ENCODE measurements around the gene TEN1. TPM values are rescaled to one million over a fixed set of nuclear protein-coding genes. Genes with fewer than 3 reads are reported as not detected.

The TEN1 gene
- 14.0 TPM for polyA plus RNA-seq (2013, experiment 1 of 2)
- 12.0 TPM for polyA plus RNA-seq (2013, experiment 2 of 2)

- Histone ChIP-seq H3K27me3 (ENCODE audit: insufficient read depth, low read length) (no peaks in the 10 kb centered on the region), H3K4me1 (ENCODE audit: insufficient read depth, low read length) (peaks cover 25% of the 10 kb centered on the region), H3K27ac (ENCODE audit: low read depth, low read length) (peak within 1 kb of the TSS; percentile 98), H3K9me3 (ENCODE audit: insufficient read depth, low read depth, low read length) (no peaks in the 10 kb centered on the region), H3K36me3 (ENCODE audit: insufficient read depth, low read length) (peaks cover 8% of the 10 kb centered on the region), H3K4me3 (ENCODE audit: low read length) (peak within 1 kb of the TSS; percentile 74), H3K9ac (ENCODE audit: low read depth, low read length) (peak within 1 kb of the TSS; percentile 83)
- WGBS = under 1% methylated on average over 72 of the region's 72 CpGs
Observed at GRCh38 chr17:75978938-75979704, at the start of gene TEN1, which contains the start of gene ACOX1. TEN1 (plus strand) TSS chr17:75979240; CDS start chr17:75986193, 6,953 bp downstream. ACOX1 (minus strand) TSS chr17:75979166; CDS start chr17:75979073, 93 bp downstream.

GRCh38 chr17:75931062-75931461 lies 48.0 kb upstream of the TEN1 start:
- Histone ChIP-seq H3K4me1 (ENCODE audit: insufficient read depth, low read length) (no peaks in the 10 kb centered on the region), H3K4me3 (ENCODE audit: low read length) (no peak overlapping the region), H3K27ac (ENCODE audit: low read depth, low read length) (no peak overlapping the region), H3K27me3 (ENCODE audit: insufficient read depth, low read length) (no peaks in the 10 kb centered on the region), H3K9ac (ENCODE audit: low read depth, low read length) (no peak overlapping the region), H3K9me3 (ENCODE audit: insufficient read depth, low read depth, low read length) (no peaks in the 10 kb centered on the region), H3K36me3 (ENCODE audit: insufficient read depth, low read length) (no peaks in the 10 kb centered on the region; the same call in 1 of the 2 replicates)
- 94% methylated on average over 4 of the region's 4 CpGs for WGBS

GRCh38 chr17:75932852-75933251 lies 46.2 kb upstream of the TEN1 start:
- WGBS = 86% methylated on average over 5 of the region's 5 CpGs
- Histone ChIP-seq H3K9ac (ENCODE audit: low read depth, low read length) (no peak overlapping the region), H3K36me3 (ENCODE audit: insufficient read depth, low read length) (no peaks in the 10 kb centered on the region; the same call in 1 of the 2 replicates), H3K9me3 (ENCODE audit: insufficient read depth, low read depth, low read length) (no peaks in the 10 kb centered on the region), H3K27ac (ENCODE audit: low read depth, low read length) (no peak overlapping the region), H3K27me3 (ENCODE audit: insufficient read depth, low read length) (no peaks in the 10 kb centered on the region), H3K4me3 (ENCODE audit: low read length) (no peak overlapping the region), H3K4me1 (ENCODE audit: insufficient read depth, low read length) (no peaks in the 10 kb centered on the region)

- H3K36me3 ChIP-seq (ENCODE audit: insufficient read depth, low read length) = no peaks in the 10 kb centered on the region; the same call in 1 of the 2 replicates
- WGBS = over 99% methylated on average over 4 of the region's 4 CpGs
- no peaks in the 10 kb centered on the region for H3K4me1 ChIP-seq (ENCODE audit: insufficient read depth, low read length)
Observed at GRCh38 chr17:75933808-75934207, 45.2 kb upstream of the TEN1 start.

GRCh38 chr17:75937652-75938051 lies 41.4 kb upstream of the TEN1 start:
- H3K9ac ChIP-seq (ENCODE audit: low read depth, low read length) = no peak overlapping the region
- 91% methylated on average over 13 of the region's 13 CpGs for WGBS
- no peaks in the 10 kb centered on the region for H3K36me3 ChIP-seq (ENCODE audit: insufficient read depth, low read length)
- H3K27ac ChIP-seq (ENCODE audit: low read depth, low read length) = no peak overlapping the region
- H3K9me3 ChIP-seq (ENCODE audit: insufficient read depth, low read depth, low read length) = no peaks in the 10 kb centered on the region
- no peaks in the 10 kb centered on the region for H3K27me3 ChIP-seq (ENCODE audit: insufficient read depth, low read length)
- H3K4me3 ChIP-seq (ENCODE audit: low read length) = no peak overlapping the region
- peaks cover 3% of the 10 kb centered on the region for H3K4me1 ChIP-seq (ENCODE audit: insufficient read depth, low read length)

More at GRCh38 chr17:75933808-75934207, 45.2 kb upstream of the TEN1 start:
- Histone ChIP-seq H3K27me3 (ENCODE audit: insufficient read depth, low read length) (no peaks in the 10 kb centered on the region), H3K9ac (ENCODE audit: low read depth, low read length) (no peak overlapping the region), H3K9me3 (ENCODE audit: insufficient read depth, low read depth, low read length) (no peaks in the 10 kb centered on the region), H3K4me3 (ENCODE audit: low read length) (no peak overlapping the region), H3K27ac (ENCODE audit: low read depth, low read length) (no peak overlapping the region)

- Histone ChIP-seq H3K4me1 (ENCODE audit: insufficient read depth, low read length) (peaks cover 3% of the 10 kb centered on the region), H3K9ac (ENCODE audit: low read depth, low read length) (peak within 1 kb of the TSS; percentile 91), H3K27me3 (ENCODE audit: insufficient read depth, low read length) (no peaks in the 10 kb centered on the region), H3K27ac (ENCODE audit: low read depth, low read length) (peak within 1 kb of the TSS; percentile 69), H3K4me3 (ENCODE audit: low read length) (peak within 1 kb of the TSS; percentile 84), H3K9me3 (ENCODE audit: insufficient read depth, low read depth, low read length) (no peaks in the 10 kb centered on the region), H3K36me3 (ENCODE audit: insufficient read depth, low read length) (peaks cover 15% of the 10 kb centered on the region)
- WGBS = 2% methylated on average over 63 of the region's 63 CpGs
Observed at GRCh38 chr17:75940727-75941441, 38.2 kb upstream of the TEN1 start, which contains the start of gene FBF1. FBF1 (minus strand) TSS chr17:75941042; CDS start chr17:75938149, 2,893 bp downstream.

GRCh38 chr17:75941442-75941819 lies 37.6 kb upstream of the TEN1 start:
- WGBS = 81% methylated on average over 5 of the region's 6 CpGs
- H3K4me1 ChIP-seq (ENCODE audit: insufficient read depth, low read length) = peaks cover 6% of the 10 kb centered on the region
- H3K27ac ChIP-seq (ENCODE audit: low read depth, low read length) = no peak overlapping the region
- H3K9me3 ChIP-seq (ENCODE audit: insufficient read depth, low read depth, low read length) = no peaks in the 10 kb centered on the region
- peaks cover 21% of the 10 kb centered on the region for H3K36me3 ChIP-seq (ENCODE audit: insufficient read depth, low read length)
- H3K9ac ChIP-seq (ENCODE audit: low read depth, low read length) = 0 out of 2 replicates have a peak overlapping the region, but pooled peaks have one; percentile 49
- H3K4me3 ChIP-seq (ENCODE audit: low read length) = peak overlapping the region; percentile 46
- H3K27me3 ChIP-seq (ENCODE audit: insufficient read depth, low read length) = no peaks in the 10 kb centered on the region

GRCh38 chr17:75942473-75942872 lies 36.6 kb upstream of the TEN1 start:
- no peak overlapping the region for H3K9ac ChIP-seq (ENCODE audit: low read depth, low read length)
- no peak overlapping the region for H3K27ac ChIP-seq (ENCODE audit: low read depth, low read length)
- peaks cover 6% of the 10 kb centered on the region for H3K4me1 ChIP-seq (ENCODE audit: insufficient read depth, low read length)
- H3K4me3 ChIP-seq (ENCODE audit: low read length) = no peak overlapping the region
- peaks cover 28% of the 10 kb centered on the region for H3K36me3 ChIP-seq (ENCODE audit: insufficient read depth, low read length)
- H3K9me3 ChIP-seq (ENCODE audit: insufficient read depth, low read depth, low read length) = no peaks in the 10 kb centered on the region
- no peaks in the 10 kb centered on the region for H3K27me3 ChIP-seq (ENCODE audit: insufficient read depth, low read length)
- whole genome bisulfite sequencing = 96% methylated on average over 4 of the region's 4 CpGs

- no peak overlapping the region for H3K4me3 ChIP-seq (ENCODE audit: low read length)
- peaks cover 6% of the 10 kb centered on the region for H3K4me1 ChIP-seq (ENCODE audit: insufficient read depth, low read length)
- H3K36me3 ChIP-seq (ENCODE audit: insufficient read depth, low read length) = peaks cover 37% of the 10 kb centered on the region
- no peak overlapping the region for H3K27ac ChIP-seq (ENCODE audit: low read depth, low read length)
- no peaks in the 10 kb centered on the region for H3K27me3 ChIP-seq (ENCODE audit: insufficient read depth, low read length)
- H3K9me3 ChIP-seq (ENCODE audit: insufficient read depth, low read depth, low read length) = no peaks in the 10 kb centered on the region
- no peak overlapping the region for H3K9ac ChIP-seq (ENCODE audit: low read depth, low read length)
- WGBS = 94% methylated on average over 1 of the region's 1 CpG
Observed at GRCh38 chr17:75943491-75943890, 35.5 kb upstream of the TEN1 start.

GRCh38 chr17:75945211-75945610 lies 33.8 kb upstream of the TEN1 start:
- Histone ChIP-seq H3K9ac (ENCODE audit: low read depth, low read length) (no peak overlapping the region), H3K4me1 (ENCODE audit: insufficient read depth, low read length) (peaks cover 6% of the 10 kb centered on the region), H3K27me3 (ENCODE audit: insufficient read depth, low read length) (no peaks in the 10 kb centered on the region), H3K36me3 (ENCODE audit: insufficient read depth, low read length) (peaks cover 51% of the 10 kb centered on the region), H3K27ac (ENCODE audit: low read depth, low read length) (no peak overlapping the region), H3K4me3 (ENCODE audit: low read length) (no peak overlapping the region), H3K9me3 (ENCODE audit: insufficient read depth, low read depth, low read length) (no peaks in the 10 kb centered on the region)
- WGBS = 87% methylated on average over 1 of the region's 2 CpGs

- WGBS = 93% methylated on average over 6 of the region's 6 CpGs
- Histone ChIP-seq H3K27ac (ENCODE audit: low read depth, low read length) (no peak overlapping the region), H3K9me3 (ENCODE audit: insufficient read depth, low read depth, low read length) (no peaks in the 10 kb centered on the region), H3K9ac (ENCODE audit: low read depth, low read length) (no peak overlapping the region), H3K27me3 (ENCODE audit: insufficient read depth, low read length) (no peaks in the 10 kb centered on the region), H3K36me3 (ENCODE audit: insufficient read depth, low read length) (peaks cover 81% of the 10 kb centered on the region), H3K4me1 (ENCODE audit: insufficient read depth, low read length) (peaks cover 3% of the 10 kb centered on the region; the same call in 1 of the 2 replicates), H3K4me3 (ENCODE audit: low read length) (no peak overlapping the region)
Observed at GRCh38 chr17:75950421-75950820, 28.6 kb upstream of the TEN1 start.
